Measurements from ENCODE around the gene KDM8.

KDM8 gene

GRCh38 chr16:27228045-27228444 is 24.7 kb downstream of the KDM8 start:
- no peak for ATAC-seq (ENCODE audit: low read depth)
- TF ChIP-seq CTCF (IDR thresholded peaks at IDR 0.05; ENCODE audit: poor library complexity, severe bottlenecking): no peak
- Histone ChIP-seq H3K4me3 (ENCODE audit: severe bottlenecking) (no peak overlapping the region), H3K4me1 (ENCODE audit: insufficient read depth, poor library complexity, severe bottlenecking) (peaks cover 7% of the 10 kb centered on the region), H3K27ac (ENCODE audit: poor library complexity, severe bottlenecking) (no peak overlapping the region), H3K27me3 (ENCODE audit: insufficient read depth, poor library complexity, severe bottlenecking) (no peaks in the 10 kb centered on the region), H3K9me3 (ENCODE audit: severe bottlenecking) (no peaks in the 10 kb centered on the region), H3K36me3 (ENCODE audit: low read depth) (peaks cover 23% of the 10 kb centered on the region)
- peak; percentile 54 for DNase-seq (ENCODE audit: low spot score)

GRCh38 chr16:27228621-27229501 is 25.5 kb downstream of the KDM8 start:
- Histone ChIP-seq H3K27ac (ENCODE audit: poor library complexity, severe bottlenecking) (no peak overlapping the region), H3K36me3 (ENCODE audit: low read depth) (peaks cover 31% of the 10 kb centered on the region), H3K4me1 (ENCODE audit: insufficient read depth, poor library complexity, severe bottlenecking) (peaks cover 7% of the 10 kb centered on the region), H3K4me3 (ENCODE audit: severe bottlenecking) (no peak overlapping the region), H3K9me3 (ENCODE audit: severe bottlenecking) (no peaks in the 10 kb centered on the region), H3K27me3 (ENCODE audit: insufficient read depth, poor library complexity, severe bottlenecking) (no peaks in the 10 kb centered on the region)
- DNase-seq (ENCODE audit: low spot score): no peak
- no peak for ATAC-seq (ENCODE audit: low read depth)
- no peak for TF ChIP-seq CTCF (IDR thresholded peaks at IDR 0.05; ENCODE audit: poor library complexity, severe bottlenecking)

GRCh38 chr16:27229891-27230470 is 26.7 kb downstream of the KDM8 start:
- Histone ChIP-seq H3K4me1 (ENCODE audit: insufficient read depth, poor library complexity, severe bottlenecking) (peaks cover 7% of the 10 kb centered on the region), H3K4me3 (ENCODE audit: severe bottlenecking) (no peak overlapping the region), H3K27ac (ENCODE audit: poor library complexity, severe bottlenecking) (no peak overlapping the region), H3K9me3 (ENCODE audit: severe bottlenecking) (no peaks in the 10 kb centered on the region), H3K36me3 (ENCODE audit: low read depth) (peaks cover 37% of the 10 kb centered on the region), H3K27me3 (ENCODE audit: insufficient read depth, poor library complexity, severe bottlenecking) (no peaks in the 10 kb centered on the region)
- ATAC-seq (ENCODE audit: low read depth) (no peak), DNase-seq (ENCODE audit: low spot score) (peak; percentile 50)
- no peak for TF ChIP-seq CTCF (IDR thresholded peaks at IDR 0.05; ENCODE audit: poor library complexity, severe bottlenecking)

- Histone ChIP-seq H3K36me3 (ENCODE audit: low read depth) (peaks cover 37% of the 10 kb centered on the region), H3K27me3 (ENCODE audit: insufficient read depth, poor library complexity, severe bottlenecking) (no peaks in the 10 kb centered on the region), H3K9me3 (ENCODE audit: severe bottlenecking) (no peaks in the 10 kb centered on the region), H3K4me3 (ENCODE audit: severe bottlenecking) (no peak overlapping the region), H3K27ac (ENCODE audit: poor library complexity, severe bottlenecking) (no peak overlapping the region), H3K4me1 (ENCODE audit: insufficient read depth, poor library complexity, severe bottlenecking) (peaks cover 13% of the 10 kb centered on the region)
- peak; percentile 46 for DNase-seq (ENCODE audit: low spot score)
- no peak for ATAC-seq (ENCODE audit: low read depth)
- no peak for TF ChIP-seq CTCF (IDR thresholded peaks at IDR 0.05; ENCODE audit: poor library complexity, severe bottlenecking)
These were observed 27.3 kb downstream of the KDM8 start for GRCh38 chr16:27230562-27231001.

- no peaks in the 10 kb centered on the region for H3K9me3 ChIP-seq (ENCODE audit: severe bottlenecking)
- DNase-seq (ENCODE audit: low spot score) (no peak), ATAC-seq (ENCODE audit: low read depth) (no peak)
- TF ChIP-seq CTCF (IDR thresholded peaks at IDR 0.05; ENCODE audit: poor library complexity, severe bottlenecking): no peak
- H3K4me1 ChIP-seq (ENCODE audit: insufficient read depth, poor library complexity, severe bottlenecking): peaks cover 7% of the 10 kb centered on the region
- H3K4me3 ChIP-seq (ENCODE audit: severe bottlenecking): no peak overlapping the region
- H3K36me3 ChIP-seq (ENCODE audit: low read depth): peaks cover 37% of the 10 kb centered on the region
- no peaks in the 10 kb centered on the region for H3K27me3 ChIP-seq (ENCODE audit: insufficient read depth, poor library complexity, severe bottlenecking)
- no peak overlapping the region for H3K27ac ChIP-seq (ENCODE audit: poor library complexity, severe bottlenecking)
These were observed 28.4 kb downstream of the KDM8 start for GRCh38 chr16:27231692-27232060.

All from RWPE2 (cell line).